NCI-H2227 treated with DMSO at 0.1 percent for 48 hours (cell line): ENCODE measurements around the gene GOLGB1.

Experiments
- DNase-seq: peaks from one replicate; lab custom pipeline; 2025; lab: John Stamatoyannopoulos, UW

GOLGB1 gene

GRCh38 chr3:121627622-121628021 lies 121.9 kb downstream of the GOLGB1 start:
- DNase-seq = no peak

GRCh38 chr3:121627211-121627610 lies 122.3 kb downstream of the GOLGB1 start:
- DNase-seq = no peak

- DNase-seq = no peak
Measured at GRCh38 chr3:121626495-121626894, 123.0 kb downstream of the GOLGB1 start.

- DNase-seq = no peak
Measured at GRCh38 chr3:121624147-121624899, 125.2 kb downstream of the GOLGB1 start.

- DNase-seq = no peak
Measured at GRCh38 chr3:121621491-121621890, 128.1 kb downstream of the GOLGB1 start.

GRCh38 chr3:121619691-121620090 lies 129.8 kb downstream of the GOLGB1 start:
- DNase-seq = no peak
